Keratinocyte (primary cell): ENCODE data around the gene ASTL.

ENCODE experiments used
- CTCF ChIP-seq, 3 experiments: IDR thresholded peaks in 1 of 3; conservative IDR thresholded peaks in 1 of 3; optimal IDR thresholded peaks in 1 of 3; 2 replicates in 2 of 3; 3 replicates in 1 of 3; pipeline versions ENCODE3 to v1.5.1; 2011; ENCODE audit warnings: low read length in 3 of 3, mild to moderate bottlenecking in 3 of 3, moderate library complexity in 2 of 3, control low read depth in 1 of 3, inconsistent platforms in 1 of 3; ENCODE audit not compliant: insufficient read depth in 2 of 3; ENCODE audit errors: extremely low read depth in 1 of 3
- EZH2 ChIP-seq: IDR thresholded peaks from one replicate; pipeline ENCODE4 v1.6.1; 2012; ENCODE audit warnings: inconsistent platforms, mild to moderate bottlenecking, low read length, moderate library complexity

- TF ChIP-seq CTCF (optimal IDR thresholded peaks at IDR 0.05 in 1 of 3, IDR thresholded peaks at IDR 0.05 in 1 of 3, conservative IDR thresholded peaks at IDR 0.05 in 1 of 3; ENCODE audit: extremely low read depth in 1 of 3, insufficient read depth in 2 of 3, low read length in 3 of 3) (no peak), EZH2 (no peak)
Observed at GRCh38 chr2:96124406-96125265, 13.7 kb downstream of the ASTL start.
